Transverse colon (tissue), 4 donors: ENCODE results near the gene JAGN1. TPM values are rescaled to one million over a fixed set of nuclear protein-coding genes. Genes with fewer than 3 reads are reported as not detected.
"Not testable (repeated sequence)": the region's sequence is repeated elsewhere in the genome, so short reads cannot be mapped to it uniquely, and the experiment has no call there.

Source experiments
- DNase-seq: peaks from one replicate; pipeline ENCODE4 v3.0.0-alpha.2; 2019
- H3K27ac ChIP-seq, 4 donors: fragments of 200-600 bp; sonication (generic); 2 replicates each; pipeline ENCODE4 v1.5.1; 2016 to 2018; ENCODE audit warnings: inconsistent platforms in 4 of 4
- H3K27me3 ChIP-seq: fragments of 200-600 bp; sonication (generic); 2 replicates; pipeline ENCODE4 v1.5.1; 2017; ENCODE audit warnings: inconsistent platforms
- H3K36me3 ChIP-seq, 4 donors: fragments of 200-600 bp; sonication (generic); 2 replicates each; pipeline ENCODE4 v1.5.1; 2017 to 2019; ENCODE audit warnings: inconsistent platforms in 4 of 4
- H3K4me1 ChIP-seq, 4 donors: fragments of 200-600 bp; sonication (generic); 2 replicates each; pipeline ENCODE4 v1.5.1; 2017 to 2020; ENCODE audit warnings: inconsistent platforms in 4 of 4
- H3K4me3 ChIP-seq, 4 donors: fragments of 200-600 bp; sonication (generic); 1 replicate in 1 of 4; 2 replicates in 3 of 4; pipeline versions ENCODE4 v1.5.1 to v1.6.1; 2017 to 2019; ENCODE audit warnings: inconsistent platforms in 4 of 4
- H3K9me3 ChIP-seq, 2 donors: fragments of 200-600 bp; sonication (generic); 2 replicates each; pipeline ENCODE4 v1.5.1; 2017 to 2019; ENCODE audit warnings: inconsistent platforms in 2 of 2
- EP300 ChIP-seq: sonication (generic); formaldehyde crosslinking; IDR thresholded peaks from one replicate; pipeline ENCODE4 v1.6.1; 2017; ENCODE audit warnings: antibody characterized with exemption, low read depth
- POLR2A ChIP-seq: fragments of 450-650 bp; IDR thresholded peaks from one replicate; pipeline ENCODE4 v1.6.1; 2016; ENCODE audit warnings: antibody characterized with exemption, mild to moderate bottlenecking, moderate library complexity
- POLR2AphosphoS5 ChIP-seq, 3 donors: sonication (generic); formaldehyde crosslinking; IDR thresholded peaks; one replicate each; pipeline ENCODE4 v1.6.1; 2016; ENCODE audit warnings: antibody characterized with exemption in 3 of 3
- WGBS, 2 donors: methylation state at CpG; one replicate each; pipeline ENCODE4 v1.1.5; 2018; ENCODE audit warnings: low coverage in 1 of 2; 5-methylcytosine and 5-hydroxymethylcytosine counted together
- in situ Hi-C, 4 donors: fragments of 200-750 bp; cut with MboI; loops; one replicate each; pipeline versions ENCODE4 v1.15.0 to v1.15.1; 2017; ENCODE audit warnings: low sequenced_read_pairs in 3 of 4, low pct_ligation_motif_present in 1 of 4, low pct_unique_long_range_greater_than_20kb in 1 of 4
- intact Hi-C: fragments of 100-400 bp; cut with DNase I; formaldehyde crosslinking; loops from one replicate; pipeline ENCODE4 v1.15.1; 2023; ENCODE audit warnings: low total_unique reads
- total RNA-seq, 4 donors: library from RNA; depleted of rRNA; stranded (reverse); fragments of >200 nt; gene quantifications; one replicate each; pipeline ENCODE4 v1.1.0, GENCODE V29; 2016
- TF ChIP-seq, protein P1 (sequence below), 5 experiments: fragments of 200-600 bp in 3 of 5; fragments of 450-650 bp in 2 of 5; sonication (generic) in 3 of 5; IDR thresholded peaks; 1 replicate in 2 of 5; 2 replicates in 3 of 5; pipeline ENCODE4 v1.5.1; 2016 to 2017; ENCODE audit warnings: antibody characterized with exemption in 5 of 5, inconsistent platforms in 3 of 5, mild to moderate bottlenecking in 2 of 5, moderate library complexity in 1 of 5

The JAGN1 gene
- total RNA-seq, 4 donors from 2014 or later, result 5.8 to 73.0 (median 28.5) TPM

DNA sequence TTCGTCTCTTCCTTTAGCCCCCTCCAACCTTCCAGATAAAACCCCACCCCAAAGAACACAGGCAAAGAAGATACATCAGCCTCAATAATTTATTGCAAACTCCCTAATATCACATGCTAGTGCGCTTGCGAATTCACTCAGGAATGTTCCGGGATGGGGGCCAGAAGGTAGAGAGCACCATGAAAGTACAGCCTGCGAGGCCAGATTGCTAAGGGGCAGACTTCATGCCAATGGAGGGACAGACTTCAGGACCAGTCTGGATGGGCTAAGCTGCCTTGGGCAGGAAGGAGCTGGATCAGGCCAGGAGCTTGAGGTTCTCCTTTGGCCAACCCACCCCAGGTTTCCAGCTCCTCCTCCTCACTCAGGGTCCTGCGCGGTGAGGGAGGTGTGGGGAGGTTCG lies 23.8 kb upstream of the JAGN1 start:
- H3K9me3 ChIP-seq, result no peaks in the 10 kb centered on the region
- peak overlapping the region; percentile 59 to 87 (median 82) for H3K27ac ChIP-seq
- H3K36me3 ChIP-seq, result no peaks in the 10 kb centered on the region
- in situ Hi-C loops, result no loop called here
- H3K4me1 ChIP-seq, result peaks cover 7 to 29% (median 10%) of the 10 kb centered on the region in 4 donors
- WGBS, 2 donors, result 83 to 84% methylated on average over 1 to 8 of the region's 8 CpGs
- TF ChIP-seq EP300, result no peak
- no peak for TF ChIP-seq POLR2A
- no peak for TF ChIP-seq POLR2AphosphoS5 (IDR thresholded peaks at IDR 0.05)
- TF ChIP-seq, protein P1, sequence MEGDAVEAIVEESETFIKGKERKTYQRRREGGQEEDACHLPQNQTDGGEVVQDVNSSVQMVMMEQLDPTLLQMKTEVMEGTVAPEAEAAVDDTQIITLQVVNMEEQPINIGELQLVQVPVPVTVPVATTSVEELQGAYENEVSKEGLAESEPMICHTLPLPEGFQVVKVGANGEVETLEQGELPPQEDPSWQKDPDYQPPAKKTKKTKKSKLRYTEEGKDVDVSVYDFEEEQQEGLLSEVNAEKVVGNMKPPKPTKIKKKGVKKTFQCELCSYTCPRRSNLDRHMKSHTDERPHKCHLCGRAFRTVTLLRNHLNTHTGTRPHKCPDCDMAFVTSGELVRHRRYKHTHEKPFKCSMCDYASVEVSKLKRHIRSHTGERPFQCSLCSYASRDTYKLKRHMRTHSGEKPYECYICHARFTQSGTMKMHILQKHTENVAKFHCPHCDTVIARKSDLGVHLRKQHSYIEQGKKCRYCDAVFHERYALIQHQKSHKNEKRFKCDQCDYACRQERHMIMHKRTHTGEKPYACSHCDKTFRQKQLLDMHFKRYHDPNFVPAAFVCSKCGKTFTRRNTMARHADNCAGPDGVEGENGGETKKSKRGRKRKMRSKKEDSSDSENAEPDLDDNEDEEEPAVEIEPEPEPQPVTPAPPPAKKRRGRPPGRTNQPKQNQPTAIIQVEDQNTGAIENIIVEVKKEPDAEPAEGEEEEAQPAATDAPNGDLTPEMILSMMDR (IDR thresholded peaks at IDR 0.05), result no peak
- H3K4me3 ChIP-seq, result no peak overlapping the region
- H3K27me3 ChIP-seq, result no peaks in the 10 kb centered on the region
- peak; percentile 41 for DNase-seq
- intact Hi-C loops, result no loop called here

DNA sequence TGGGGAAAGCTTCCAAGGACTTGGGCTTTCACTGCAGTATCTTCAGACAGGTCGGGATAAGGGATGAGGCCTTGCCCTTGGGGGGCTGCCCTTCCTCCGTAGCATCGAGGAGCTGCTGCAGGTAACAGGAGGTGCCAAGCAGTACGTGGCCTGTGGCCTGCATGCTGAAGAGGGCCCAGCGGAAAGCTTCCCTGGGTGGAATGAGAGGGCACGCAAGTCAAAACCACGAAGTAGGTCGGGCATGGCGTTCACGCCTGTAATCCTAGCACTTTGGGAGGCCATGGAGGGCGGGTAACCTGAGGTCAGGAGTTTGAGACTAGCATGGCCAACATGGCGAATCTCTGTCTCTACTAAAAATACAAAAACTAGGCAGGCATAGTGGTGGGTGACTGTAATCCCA lies 23.3 kb upstream of the JAGN1 start:
- Histone ChIP-seq H3K27ac (peak overlapping the region; percentile 4 to 87 (median 72)), H3K4me1 (peaks cover 7 to 29% (median 10%) of the 10 kb centered on the region in 4 donors), H3K9me3 (no peaks in the 10 kb centered on the region), H3K4me3 (no peak overlapping the region), H3K27me3 (no peaks in the 10 kb centered on the region), H3K36me3 (no peaks in the 10 kb centered on the region)
- in situ Hi-C loops, result no loop called here
- 84% methylated on average over 5 to 12 of the region's 12 CpGs for WGBS, 2 donors
- TF ChIP-seq, protein P1 (IDR thresholded peaks at IDR 0.05), result no peak
- TF ChIP-seq POLR2A (no peak), POLR2AphosphoS5 (IDR thresholded peaks at IDR 0.05) (no peak), EP300 (no peak)
- intact Hi-C loops, result no loop called here
- DNase-seq, result no peak

DNA sequence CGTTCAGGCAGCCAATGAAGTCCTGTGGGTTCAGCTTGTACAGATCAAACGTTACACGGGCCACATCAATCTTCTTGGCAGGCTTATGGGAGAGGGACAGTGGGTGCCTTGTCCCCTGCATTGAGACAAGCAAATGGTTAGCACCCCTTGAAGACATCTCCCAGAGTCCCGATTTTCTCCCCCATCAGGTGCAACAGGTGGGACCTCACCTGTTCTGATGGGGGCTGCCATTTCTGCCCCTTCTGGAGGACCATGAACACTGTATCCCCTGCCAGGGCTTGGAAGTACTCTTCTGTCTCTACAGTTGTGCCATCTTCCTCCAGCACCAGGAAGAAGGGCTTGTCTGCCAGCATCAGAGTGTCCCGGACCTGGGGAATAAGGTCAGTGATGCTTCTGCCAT lies 20.5 kb upstream of the JAGN1 start:
- Histone ChIP-seq H3K27ac (no peak overlapping the region), H3K36me3 (no peaks in the 10 kb centered on the region), H3K4me3 (no peak overlapping the region), H3K27me3 (no peaks in the 10 kb centered on the region), H3K9me3 (no peaks in the 10 kb centered on the region), H3K4me1 (peaks cover 0 to 5% (median 0%) of the 10 kb centered on the region in 4 donors)
- 72% methylated on average over 5 of the region's 5 CpGs; no CpG with 5 or more reads in 1 of the 2 donors for WGBS, 2 donors
- DNase-seq, result no peak
- intact Hi-C loops, result no loop called here
- TF ChIP-seq POLR2A (no peak), EP300 (no peak), POLR2AphosphoS5 (IDR thresholded peaks at IDR 0.05) (no peak)
- TF ChIP-seq, protein P1 (IDR thresholded peaks at IDR 0.05), result no peak
- in situ Hi-C loops, result no loop called here

DNA sequence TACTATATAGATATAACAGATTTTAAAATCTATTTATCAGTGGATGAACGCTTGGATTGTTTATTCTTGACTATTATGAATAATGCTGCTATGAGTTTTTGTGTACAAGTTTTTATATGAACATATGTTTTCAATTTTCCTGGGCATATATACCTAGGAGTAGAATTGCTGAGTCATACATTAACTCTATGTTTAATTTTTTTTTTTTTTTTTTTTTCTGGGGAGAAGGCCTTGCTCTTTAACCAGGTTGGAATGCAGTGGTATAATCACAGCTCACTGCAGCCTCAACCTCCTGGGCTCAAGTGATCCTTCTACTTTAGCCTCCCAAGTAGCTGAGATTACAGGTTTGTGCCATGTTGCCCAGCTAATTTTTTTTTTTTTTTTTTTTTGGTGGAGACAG lies 19.4 kb upstream of the JAGN1 start:
- no peak for DNase-seq
- TF ChIP-seq POLR2AphosphoS5 (IDR thresholded peaks at IDR 0.05) (no peak), POLR2A (no peak), EP300 (no peak)
- TF ChIP-seq, protein P1 (IDR thresholded peaks at IDR 0.05), result no peak
- Histone ChIP-seq H3K9me3 (no peaks in the 10 kb centered on the region), H3K36me3 (no peaks in the 10 kb centered on the region), H3K27me3 (no peaks in the 10 kb centered on the region), H3K4me3 (no peak overlapping the region), H3K4me1 (no peaks in the 10 kb centered on the region), H3K27ac (no peak overlapping the region)
- intact Hi-C loops, result no loop called here
- in situ Hi-C loops, result no loop called here
- WGBS, 2 donors, result 38 to 90% methylated on average over 1 of the region's 1 CpG

DNA sequence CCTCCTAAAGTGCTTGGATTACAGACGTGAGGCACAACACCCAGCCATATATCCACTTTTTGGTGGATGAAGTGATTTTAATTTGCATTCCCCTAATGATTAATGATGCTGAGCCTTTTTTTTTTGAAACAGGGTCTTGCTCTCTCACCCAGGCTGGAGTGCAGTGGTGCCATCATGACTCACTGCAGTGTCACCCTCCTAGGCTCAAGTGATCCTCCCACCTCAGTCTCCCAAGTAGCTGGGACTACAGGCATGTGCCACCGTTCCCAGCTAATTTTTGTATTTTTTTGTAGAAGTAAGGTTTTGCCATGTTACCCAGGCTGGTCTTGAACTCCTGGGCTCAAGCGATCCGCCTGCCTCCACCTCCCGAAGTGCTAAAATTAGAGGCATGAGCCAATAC lies 18.3 kb upstream of the JAGN1 start:
- WGBS, 2 donors, result 93 to 97% methylated on average over 3 to 5 of the region's 5 CpGs
- H3K27ac ChIP-seq, H3K36me3 ChIP-seq, DNase-seq, in situ Hi-C loops, H3K4me3 ChIP-seq, H3K27me3 ChIP-seq, H3K4me1 ChIP-seq, H3K9me3 ChIP-seq, intact Hi-C loops: not testable (repeated sequence)
